ENCODE results near the gene OR2W1. TPM values are rescaled to one million over a fixed set of nuclear protein-coding genes. Genes with fewer than 3 reads are reported as not detected.

OR2W1 gene
- polyA plus RNA-seq = not detected
- long read RNA-seq, donor 1 = 0 reads
- long read RNA-seq, donor 2 = 0 reads
- long read RNA-seq, donor 3 = 0 reads
- long read RNA-seq, donor 4 = 0 reads
- long read RNA-seq, donor 5 = 0 reads
- long read RNA-seq, donor 6 = 0 reads
- long read RNA-seq, donor 7 = 0 reads
- long read RNA-seq, donor 8 = 0 reads
- long read RNA-seq, donor 9 = 0 reads
- long read RNA-seq, donor 10 = 0 reads
- long read RNA-seq, donor 11 = 0 reads

- Histone ChIP-seq H3K9me3 (ENCODE audit: control insufficient read depth, low read depth, low read length) (no peaks in the 10 kb centered on the region), H3K27ac (ENCODE audit: low read length) (no peak within 1 kb of the TSS), H3K4me3 (ENCODE audit: low read length) (no peak within 1 kb of the TSS), H3K4me1 (ENCODE audit: control insufficient read depth, insufficient read depth, low read length) (no peaks in the 10 kb centered on the region), H3K36me3 (ENCODE audit: control insufficient read depth, insufficient read depth, low read length) (no peaks in the 10 kb centered on the region), H3K27me3 (ENCODE audit: control insufficient read depth, insufficient read depth, low read length) (peaks cover 5% of the 10 kb centered on the region)
- no peak for DNase-seq
- 89% methylated on average over 1 of the region's 1 CpG for WGBS (ENCODE audit: insufficient coverage, low lambda C conversion rate)
Measured at GRCh38 chr6:29045075-29045474, at the start of gene OR2W1. Gene OR2W1 (minus strand): TSS chr6:29045175. CDS start chr6:29045175, 0 bp downstream.

- DNase-seq = no peak
- no peak overlapping the region for H3K27ac ChIP-seq (ENCODE audit: low read length)
- no peaks in the 10 kb centered on the region for H3K9me3 ChIP-seq (ENCODE audit: control insufficient read depth, low read depth, low read length)
- H3K4me3 ChIP-seq (ENCODE audit: low read length) = no peak overlapping the region
- no peaks in the 10 kb centered on the region for H3K4me1 ChIP-seq (ENCODE audit: control insufficient read depth, insufficient read depth, low read length)
- no peaks in the 10 kb centered on the region for H3K36me3 ChIP-seq (ENCODE audit: control insufficient read depth, insufficient read depth, low read length)
- no peaks in the 10 kb centered on the region for H3K27me3 ChIP-seq (ENCODE audit: control insufficient read depth, insufficient read depth, low read length)
- WGBS (ENCODE audit: insufficient coverage, low lambda C conversion rate) = no CpG with 5 or more reads among the region's 3 CpGs
Measured at GRCh38 chr6:29092957-29093356, 48.0 kb upstream of the OR2W1 start.

- no peak within 1 kb of the TSS for H3K4me3 ChIP-seq (ENCODE audit: low read length)
- H3K27me3 ChIP-seq (ENCODE audit: control insufficient read depth, insufficient read depth, low read length) = no peaks in the 10 kb centered on the region
- H3K9me3 ChIP-seq (ENCODE audit: control insufficient read depth, low read depth, low read length) = no peaks in the 10 kb centered on the region
- no peak within 1 kb of the TSS for H3K27ac ChIP-seq (ENCODE audit: low read length)
- 82% methylated on average over 1 of the region's 1 CpG for WGBS (ENCODE audit: insufficient coverage, low lambda C conversion rate)
- no peaks in the 10 kb centered on the region for H3K36me3 ChIP-seq (ENCODE audit: control insufficient read depth, insufficient read depth, low read length)
- no peak for DNase-seq
- no peaks in the 10 kb centered on the region for H3K4me1 ChIP-seq (ENCODE audit: control insufficient read depth, insufficient read depth, low read length)
Measured at GRCh38 chr6:29087213-29087612, 42.2 kb upstream of the OR2W1 start, which contains the start of gene OR2B3. Gene OR2B3 (minus strand): TSS chr6:29087313. CDS start chr6:29087248, 65 bp downstream.

- H3K36me3 ChIP-seq (ENCODE audit: control insufficient read depth, insufficient read depth, low read length) = no peaks in the 10 kb centered on the region
- no peaks in the 10 kb centered on the region for H3K27me3 ChIP-seq (ENCODE audit: control insufficient read depth, insufficient read depth, low read length)
- no peak for DNase-seq
- no peaks in the 10 kb centered on the region for H3K9me3 ChIP-seq (ENCODE audit: control insufficient read depth, low read depth, low read length)
- H3K27ac ChIP-seq (ENCODE audit: low read length) = no peak overlapping the region
- H3K4me3 ChIP-seq (ENCODE audit: low read length) = no peak overlapping the region
- WGBS (ENCODE audit: insufficient coverage, low lambda C conversion rate) = no CpG with 5 or more reads among the region's 15 CpGs
- no peaks in the 10 kb centered on the region for H3K4me1 ChIP-seq (ENCODE audit: control insufficient read depth, insufficient read depth, low read length)
Measured at GRCh38 chr6:29082457-29082856, 37.5 kb upstream of the OR2W1 start.

- DNase-seq = no peak
- H3K4me3 ChIP-seq (ENCODE audit: low read length) = no peak overlapping the region
- H3K36me3 ChIP-seq (ENCODE audit: control insufficient read depth, insufficient read depth, low read length) = no peaks in the 10 kb centered on the region
- no peak overlapping the region for H3K27ac ChIP-seq (ENCODE audit: low read length)
- no peaks in the 10 kb centered on the region for H3K27me3 ChIP-seq (ENCODE audit: control insufficient read depth, insufficient read depth, low read length)
- no peaks in the 10 kb centered on the region for H3K9me3 ChIP-seq (ENCODE audit: control insufficient read depth, low read depth, low read length)
- H3K4me1 ChIP-seq (ENCODE audit: control insufficient read depth, insufficient read depth, low read length) = no peaks in the 10 kb centered on the region
Measured at GRCh38 chr6:29081312-29081711, 36.3 kb upstream of the OR2W1 start.

GRCh38 chr6:29079203-29079602 is 34.2 kb upstream of the OR2W1 start:
- Histone ChIP-seq H3K9me3 (ENCODE audit: control insufficient read depth, low read depth, low read length) (no peaks in the 10 kb centered on the region), H3K27me3 (ENCODE audit: control insufficient read depth, insufficient read depth, low read length) (no peaks in the 10 kb centered on the region), H3K4me3 (ENCODE audit: low read length) (no peak overlapping the region), H3K4me1 (ENCODE audit: control insufficient read depth, insufficient read depth, low read length) (no peaks in the 10 kb centered on the region), H3K36me3 (ENCODE audit: control insufficient read depth, insufficient read depth, low read length) (no peaks in the 10 kb centered on the region), H3K27ac (ENCODE audit: low read length) (no peak overlapping the region)
- no CpG with 5 or more reads among the region's 1 CpG for WGBS (ENCODE audit: insufficient coverage, low lambda C conversion rate)
- no peak for DNase-seq

- DNase-seq = peak in 1 of 2 donors; percentile 2
- H3K9me3 ChIP-seq (ENCODE audit: control insufficient read depth, low read depth, low read length) = no peaks in the 10 kb centered on the region
- H3K4me3 ChIP-seq (ENCODE audit: low read length) = no peak overlapping the region
- H3K36me3 ChIP-seq (ENCODE audit: control insufficient read depth, insufficient read depth, low read length) = no peaks in the 10 kb centered on the region
- H3K27me3 ChIP-seq (ENCODE audit: control insufficient read depth, insufficient read depth, low read length) = no peaks in the 10 kb centered on the region
- H3K4me1 ChIP-seq (ENCODE audit: control insufficient read depth, insufficient read depth, low read length) = no peaks in the 10 kb centered on the region
- 50% methylated on average over 2 of the region's 9 CpGs for WGBS (ENCODE audit: insufficient coverage, low lambda C conversion rate)
- no peak overlapping the region for H3K27ac ChIP-seq (ENCODE audit: low read length)
Measured at GRCh38 chr6:29071831-29072723, 27.1 kb upstream of the OR2W1 start.

- Histone ChIP-seq H3K4me3 (ENCODE audit: low read length) (no peak overlapping the region), H3K27ac (ENCODE audit: low read length) (no peak overlapping the region), H3K36me3 (ENCODE audit: control insufficient read depth, insufficient read depth, low read length) (no peaks in the 10 kb centered on the region), H3K27me3 (ENCODE audit: control insufficient read depth, insufficient read depth, low read length) (no peaks in the 10 kb centered on the region), H3K4me1 (ENCODE audit: control insufficient read depth, insufficient read depth, low read length) (no peaks in the 10 kb centered on the region), H3K9me3 (ENCODE audit: control insufficient read depth, low read depth, low read length) (no peaks in the 10 kb centered on the region)
- WGBS (ENCODE audit: insufficient coverage, low lambda C conversion rate) = no CpG with 5 or more reads among the region's 3 CpGs
- DNase-seq = no peak
Measured at GRCh38 chr6:29051680-29052079, 6.7 kb upstream of the OR2W1 start.

- H3K9me3 ChIP-seq (ENCODE audit: control insufficient read depth, low read depth, low read length) = peaks cover 2% of the 10 kb centered on the region
- WGBS (ENCODE audit: insufficient coverage, low lambda C conversion rate) = 100% methylated on average over 2 of the region's 24 CpGs
- H3K36me3 ChIP-seq (ENCODE audit: control insufficient read depth, insufficient read depth, low read length) = no peaks in the 10 kb centered on the region
- no peak overlapping the region for H3K27ac ChIP-seq (ENCODE audit: low read length)
- H3K4me1 ChIP-seq (ENCODE audit: control insufficient read depth, insufficient read depth, low read length) = no peaks in the 10 kb centered on the region
- H3K4me3 ChIP-seq (ENCODE audit: low read length) = no peak overlapping the region
- DNase-seq = no peak
- H3K27me3 ChIP-seq (ENCODE audit: control insufficient read depth, insufficient read depth, low read length) = no peaks in the 10 kb centered on the region
Measured at GRCh38 chr6:29035951-29036350, 9.0 kb downstream of the OR2W1 start.

GRCh38 chr6:29028821-29029220 is 16.2 kb downstream of the OR2W1 start:
- Histone ChIP-seq H3K27ac (ENCODE audit: low read length) (no peak overlapping the region), H3K27me3 (ENCODE audit: control insufficient read depth, insufficient read depth, low read length) (peaks cover 6% of the 10 kb centered on the region), H3K4me1 (ENCODE audit: control insufficient read depth, insufficient read depth, low read length) (no peaks in the 10 kb centered on the region), H3K36me3 (ENCODE audit: control insufficient read depth, insufficient read depth, low read length) (no peaks in the 10 kb centered on the region), H3K4me3 (ENCODE audit: low read length) (no peak overlapping the region), H3K9me3 (ENCODE audit: control insufficient read depth, low read depth, low read length) (no peaks in the 10 kb centered on the region)
- DNase-seq = no peak
- no CpG with 5 or more reads among the region's 13 CpGs for WGBS (ENCODE audit: insufficient coverage, low lambda C conversion rate)

Data from large intestine (tissue), 12 donors.